ENCODE data around the gene ZC3H7B.

DNA sequence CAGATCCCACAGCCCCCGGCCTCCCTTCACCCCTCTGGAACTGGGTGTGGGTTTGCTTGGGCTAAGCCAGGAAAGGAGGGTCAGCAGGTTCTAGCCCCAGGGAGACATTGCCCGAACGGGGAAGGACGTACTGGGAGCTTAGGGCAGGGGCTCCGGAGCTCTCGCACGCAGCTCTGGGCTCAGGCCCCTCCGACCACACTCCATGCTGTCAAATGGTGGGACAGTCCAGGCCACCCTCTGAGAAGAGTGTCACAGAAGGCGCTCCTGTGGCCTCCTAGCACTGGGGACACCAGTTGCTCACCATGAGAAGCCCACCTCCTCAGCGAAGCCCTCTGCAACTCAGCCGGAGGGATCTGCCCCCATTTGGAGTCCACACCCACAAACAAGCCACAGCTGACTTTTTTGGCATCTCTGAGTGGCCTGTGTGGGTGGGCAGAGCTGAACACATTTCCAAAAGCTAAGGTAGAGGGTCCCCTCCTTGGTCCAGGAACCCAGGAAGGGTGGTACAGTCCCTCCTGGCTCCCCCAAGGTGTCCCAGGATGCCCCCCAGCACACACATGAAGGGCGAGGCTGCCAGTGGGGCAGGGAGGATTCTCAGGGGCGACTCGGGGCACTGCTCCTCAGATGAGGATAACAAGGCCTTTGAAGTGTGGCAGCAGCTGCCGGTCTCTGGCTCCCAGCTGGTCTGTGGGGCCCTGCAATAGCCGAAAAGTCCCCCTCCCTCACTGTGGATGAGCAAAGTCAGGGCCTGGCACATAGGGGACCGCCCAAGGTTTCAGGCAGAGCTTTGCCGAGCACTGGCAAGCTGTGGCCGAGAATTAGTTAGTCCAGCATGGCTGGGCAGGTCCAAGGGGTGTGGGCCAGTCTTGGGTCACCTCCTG lies 67.5 kb downstream of the ZC3H7B start:
- TF ChIP-seq CTCF (IDR thresholded peaks at IDR 0.05), result no peak
- TF ChIP-seq POLR2A (IDR thresholded peaks at IDR 0.05), result no peak
